Measurements from ENCODE around the gene FTCD.
"Not testable (repeated sequence)": the region's sequence is repeated elsewhere in the genome, so short reads cannot be mapped to it uniquely, and the experiment has no call there.

The FTCD gene

GRCh38 chr21:46185716-46186115 is 30.3 kb upstream of the FTCD start:
- Histone ChIP-seq H3K9me3 (ENCODE audit: insufficient read depth, low read length, severe bottlenecking) (no peaks in the 10 kb centered on the region), H3K27ac (ENCODE audit: low read length) (no peak overlapping the region)

GRCh38 chr21:46184625-46185555 is 29.5 kb upstream of the FTCD start:
- ATAC-seq (ENCODE audit: insufficient read depth, low read depth) = peak; percentile 89
- Histone ChIP-seq H2AFZ (ENCODE audit: low read depth, low read length) (0 out of 2 replicates have a peak overlapping the region, but pooled peaks have one; percentile 1), H3K4me2 (ENCODE audit: insufficient read depth, low read length) (peak overlapping the region; percentile 43), H3K27me3 (ENCODE audit: insufficient read depth, low read length, poor library complexity) (no peaks in the 10 kb centered on the region), H3K36me3 (ENCODE audit: insufficient read depth, low read length) (peaks cover 14% of the 10 kb centered on the region), H3K9me3 (ENCODE audit: insufficient read depth, low read length, severe bottlenecking) (no peaks in the 10 kb centered on the region), H3K9ac (ENCODE audit: low read depth, low read length) (no peak overlapping the region), H3K4me1 (ENCODE audit: insufficient read depth, low read length) (peaks cover 8% of the 10 kb centered on the region), H3K4me3 (ENCODE audit: low read depth in 1 of 2, low read length in 2 of 2) (peak overlapping the region in 1 of 2 experiments; percentile 26; a peak in 1 of 4 replicates), H4K20me1 (ENCODE audit: insufficient read depth, low read length) (no peaks in the 10 kb centered on the region), H3K79me2 (ENCODE audit: insufficient read depth, low read length) (no peaks in the 10 kb centered on the region), H3K27ac (ENCODE audit: low read length) (no peak overlapping the region)
- peak; percentile 64 for DNase-seq
- TF ChIP-seq CTCF (IDR thresholded peaks at IDR 0.05; ENCODE audit: borderline replicate concordance, extremely low read depth, low read length, poor library complexity, severe bottlenecking) (no peak), EZH2 (IDR thresholded peaks at IDR 0.05; ENCODE audit: borderline replicate concordance, low read depth, low read length, severe bottlenecking) (no peak)

More at GRCh38 chr21:46185716-46186115, 30.3 kb upstream of the FTCD start:
- Histone ChIP-seq H2AFZ (ENCODE audit: low read depth, low read length) (no peak overlapping the region), H3K4me3 (ENCODE audit: low read depth in 1 of 2, low read length in 2 of 2) (no peak overlapping the region), H3K79me2 (ENCODE audit: insufficient read depth, low read length) (no peaks in the 10 kb centered on the region), H3K9ac (ENCODE audit: low read depth, low read length) (no peak overlapping the region), H3K27me3 (ENCODE audit: insufficient read depth, low read length, poor library complexity) (no peaks in the 10 kb centered on the region), H3K36me3 (ENCODE audit: insufficient read depth, low read length) (peaks cover 22% of the 10 kb centered on the region), H4K20me1 (ENCODE audit: insufficient read depth, low read length) (no peaks in the 10 kb centered on the region), H3K4me2 (ENCODE audit: insufficient read depth, low read length) (no peak overlapping the region), H3K4me1 (ENCODE audit: insufficient read depth, low read length) (peaks cover 8% of the 10 kb centered on the region)
- DNase-seq = no peak
- TF ChIP-seq EZH2 (IDR thresholded peaks at IDR 0.05; ENCODE audit: borderline replicate concordance, low read depth, low read length, severe bottlenecking) = no peak
- TF ChIP-seq CTCF (IDR thresholded peaks at IDR 0.05; ENCODE audit: borderline replicate concordance, extremely low read depth, low read length, poor library complexity, severe bottlenecking) = no peak
- ATAC-seq (ENCODE audit: insufficient read depth, low read depth) = no peak

GRCh38 chr21:46183910-46184624 is 28.7 kb upstream of the FTCD start, which contains the start of gene SPATC1L:
TSS of gene SPATC1L (minus strand) at chr21:46184459. CDS start at chr21:46182816, 1,643 bp downstream.
- Histone ChIP-seq H2AFZ (ENCODE audit: low read depth, low read length) (0 out of 2 replicates have a peak within 1 kb of the TSS, but pooled peaks have one; percentile 1), H3K27ac (ENCODE audit: low read length) (no peak within 1 kb of the TSS), H3K4me1 (ENCODE audit: insufficient read depth, low read length) (peaks cover 8% of the 10 kb centered on the region), H3K9me3 (ENCODE audit: insufficient read depth, low read length, severe bottlenecking) (no peaks in the 10 kb centered on the region), H4K20me1 (ENCODE audit: insufficient read depth, low read length) (no peaks in the 10 kb centered on the region), H3K4me2 (ENCODE audit: insufficient read depth, low read length) (peak within 1 kb of the TSS; percentile 43), H3K4me3 (ENCODE audit: low read depth in 1 of 2, low read length in 2 of 2) (peak within 1 kb of the TSS in 1 of 2 experiments; percentile 26; a peak in 1 of 4 replicates), H3K9ac (ENCODE audit: low read depth, low read length) (no peak within 1 kb of the TSS), H3K36me3 (ENCODE audit: insufficient read depth, low read length) (peaks cover 8% of the 10 kb centered on the region; the same call in 1 of the 2 replicates), H3K27me3 (ENCODE audit: insufficient read depth, low read length, poor library complexity) (no peaks in the 10 kb centered on the region), H3K79me2 (ENCODE audit: insufficient read depth, low read length) (no peaks in the 10 kb centered on the region)
- no peak for TF ChIP-seq CTCF (IDR thresholded peaks at IDR 0.05; ENCODE audit: borderline replicate concordance, extremely low read depth, low read length, poor library complexity, severe bottlenecking)
- TF ChIP-seq EZH2 (IDR thresholded peaks at IDR 0.05; ENCODE audit: borderline replicate concordance, low read depth, low read length, severe bottlenecking) = no peak
- ATAC-seq (ENCODE audit: insufficient read depth, low read depth) (no peak), DNase-seq (no peak)

GRCh38 chr21:46183337-46183909 is 28.0 kb upstream of the FTCD start:
- not testable (repeated sequence) for H2AFZ ChIP-seq (ENCODE audit: low read depth, low read length); H3K4me3 ChIP-seq (ENCODE audit: low read depth in 1 of 2, low read length in 2 of 2); DNase-seq; H3K36me3 ChIP-seq (ENCODE audit: insufficient read depth, low read length); ATAC-seq (ENCODE audit: insufficient read depth, low read depth); H3K27ac ChIP-seq (ENCODE audit: low read length); H3K4me1 ChIP-seq (ENCODE audit: insufficient read depth, low read length); H3K4me2 ChIP-seq (ENCODE audit: insufficient read depth, low read length); H3K27me3 ChIP-seq (ENCODE audit: insufficient read depth, low read length, poor library complexity); H3K9ac ChIP-seq (ENCODE audit: low read depth, low read length); H4K20me1 ChIP-seq (ENCODE audit: insufficient read depth, low read length); H3K79me2 ChIP-seq (ENCODE audit: insufficient read depth, low read length); H3K9me3 ChIP-seq (ENCODE audit: insufficient read depth, low read length, severe bottlenecking)

Data from DND-41 (cell line).